Cardiac septum (tissue), 1 donor: ENCODE measurements around the gene TEP1. TPM values are rescaled to one million over a fixed set of nuclear protein-coding genes. Genes with fewer than 3 reads are reported as not detected.
"Not testable (repeated sequence)": the region's sequence is repeated elsewhere in the genome, so short reads cannot be mapped to it uniquely, and the experiment has no call there.

Experiments
- DNase-seq: peaks from one replicate; pipeline ENCODE4 v3.0.0-alpha.2; 2020; ENCODE audit warnings: low spot score
- intact Hi-C: fragments of 100-400 bp; cut with DNase I; formaldehyde crosslinking; loops from one replicate; pipeline ENCODE4 v1.14.0; 2022
- long read RNA-seq: library from polyadenylated mRNA; unstranded; transcript quantifications from one replicate; pipeline ENCODE4 v2.0.0, GENCODE V29; 2021
- total RNA-seq: library from RNA; stranded (reverse); fragmentation: NEBNext Ultra II Directional; extraction: Animal tissue kit (Norgen Biotek cat#: 25700); gene quantifications from one replicate; pipeline ENCODE4 v1.2.1, GENCODE V29; 2021
- donor health status: DM: no; HTN: no; CAD: no.

Gene TEP1
- total RNA-seq = 15.7 TPM
- long read RNA-seq, partial matches to known transcripts = 1 of 3 reads
- long read RNA-seq, other reads (novel, unspliced or antisense) = 2 of 3 reads

GRCh38 chr14:20412876-20413743 lies at the start of gene TEP1:
Gene TEP1, minus strand, starts transcription at chr14:20413501. Its CDS starts 5,062 bp downstream, at chr14:20408439.
- intact Hi-C loops = loop anchor here (2.0 to 5.0 kb wide), 4 partner anchors 42 to 269 kb away; partner anchors contain the start of genes APEX1, OSGEP, PARP2 and RNASE4
- peak; percentile 95 for DNase-seq

DNA sequence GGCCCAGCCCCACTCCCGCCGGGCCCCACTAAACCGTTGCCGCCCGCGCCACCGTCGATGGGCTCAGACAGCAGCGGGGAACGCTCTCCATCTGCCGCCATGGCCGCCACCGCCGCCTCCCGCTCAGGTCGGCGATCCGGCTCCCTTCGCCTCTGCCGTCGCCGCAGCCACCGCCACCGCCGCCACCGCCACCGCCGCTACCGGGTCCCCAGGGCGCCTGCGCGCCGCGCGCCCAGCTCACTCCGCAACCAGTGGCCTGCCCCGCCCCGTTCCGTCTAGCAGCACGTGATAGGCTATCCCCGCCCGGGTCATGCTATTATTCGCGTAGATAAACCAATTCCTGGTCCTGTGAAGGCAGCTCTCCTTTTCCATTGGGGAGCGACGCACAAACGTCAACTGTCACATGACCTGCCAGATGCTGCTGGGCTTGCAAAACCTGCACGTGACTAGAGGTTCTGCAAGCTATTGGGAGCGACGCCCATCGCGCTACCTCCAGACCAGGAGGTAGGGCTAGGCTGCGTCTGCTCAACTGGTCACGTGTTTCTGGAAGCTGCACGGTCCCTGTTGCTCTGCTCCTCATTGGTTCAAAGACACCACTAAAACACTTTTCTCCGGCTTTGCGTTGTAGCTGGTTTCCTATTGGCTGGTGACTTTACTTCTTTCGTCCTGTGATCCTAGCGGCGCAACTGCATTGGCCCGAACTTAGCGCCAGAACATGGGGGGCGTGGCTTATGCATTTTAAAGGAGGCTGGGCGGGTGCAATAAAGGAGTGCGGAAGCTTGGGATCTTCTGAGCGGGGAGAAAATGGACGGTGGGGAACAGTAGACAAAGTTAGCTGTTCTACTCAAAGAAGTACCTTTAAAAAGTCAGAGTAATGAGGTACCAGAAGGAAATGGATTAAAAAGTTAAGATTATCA lies 48.2 kb upstream of the TEP1 start, which contains the start of gene PIP4P1:
Gene PIP4P1 (minus strand): TSS at position 210 of the 917 bp plus-strand sequence. CDS start 109 bp downstream, at position 101.
- intact Hi-C loops = loop anchor here (5.0 to 10.0 kb wide), 3 partner anchors 119 to 223 kb away; partner anchors contain the start of genes ANG, PARP2 and RNASE4

GRCh38 chr14:20460458-20461224 lies 47.3 kb upstream of the TEP1 start:
- no peak for DNase-seq
- intact Hi-C loops = loop anchor here (5.0 to 10.0 kb wide), 3 partner anchors 118 to 224 kb away; partner anchors contain the start of genes ANG, PARP2 and RNASE4

More for the DNA sequence above, 48.2 kb upstream of the TEP1 start, which contains the start of gene PIP4P1:
- peak; percentile 100 for DNase-seq

GRCh38 chr14:20458031-20458789 lies 44.9 kb upstream of the TEP1 start:
- DNase-seq = no peak
- intact Hi-C loops = loop anchor here (5.0 kb wide), 1 partner anchor 131 kb away; no protein-coding TSS in a partner anchor

DNA sequence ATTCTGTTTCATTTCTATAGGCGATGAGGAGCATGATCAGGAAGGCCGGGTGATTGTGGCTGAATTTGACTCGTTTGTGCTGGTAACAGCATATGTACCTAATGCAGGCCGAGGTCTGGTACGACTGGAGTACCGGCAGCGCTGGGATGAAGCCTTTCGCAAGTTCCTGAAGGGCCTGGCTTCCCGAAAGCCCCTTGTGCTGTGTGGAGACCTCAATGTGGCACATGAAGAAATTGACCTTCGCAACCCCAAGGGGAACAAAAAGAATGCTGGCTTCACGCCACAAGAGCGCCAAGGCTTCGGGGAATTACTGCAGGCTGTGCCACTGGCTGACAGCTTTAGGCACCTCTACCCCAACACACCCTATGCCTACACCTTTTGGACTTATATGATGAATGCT lies 43.7 kb upstream of the TEP1 start:
- intact Hi-C loops = loop anchor here (5.0 kb wide), 1 partner anchor 130 kb away; no protein-coding TSS in a partner anchor
- DNase-seq = no peak

- DNase-seq = no peak
- intact Hi-C loops = loop anchor here (2.0 to 5.0 kb wide), 2 partner anchors 43 to 128 kb away; partner anchors contain the start of gene TEP1
Measured at GRCh38 chr14:20455355-20456300, 42.3 kb upstream of the TEP1 start.

DNA sequence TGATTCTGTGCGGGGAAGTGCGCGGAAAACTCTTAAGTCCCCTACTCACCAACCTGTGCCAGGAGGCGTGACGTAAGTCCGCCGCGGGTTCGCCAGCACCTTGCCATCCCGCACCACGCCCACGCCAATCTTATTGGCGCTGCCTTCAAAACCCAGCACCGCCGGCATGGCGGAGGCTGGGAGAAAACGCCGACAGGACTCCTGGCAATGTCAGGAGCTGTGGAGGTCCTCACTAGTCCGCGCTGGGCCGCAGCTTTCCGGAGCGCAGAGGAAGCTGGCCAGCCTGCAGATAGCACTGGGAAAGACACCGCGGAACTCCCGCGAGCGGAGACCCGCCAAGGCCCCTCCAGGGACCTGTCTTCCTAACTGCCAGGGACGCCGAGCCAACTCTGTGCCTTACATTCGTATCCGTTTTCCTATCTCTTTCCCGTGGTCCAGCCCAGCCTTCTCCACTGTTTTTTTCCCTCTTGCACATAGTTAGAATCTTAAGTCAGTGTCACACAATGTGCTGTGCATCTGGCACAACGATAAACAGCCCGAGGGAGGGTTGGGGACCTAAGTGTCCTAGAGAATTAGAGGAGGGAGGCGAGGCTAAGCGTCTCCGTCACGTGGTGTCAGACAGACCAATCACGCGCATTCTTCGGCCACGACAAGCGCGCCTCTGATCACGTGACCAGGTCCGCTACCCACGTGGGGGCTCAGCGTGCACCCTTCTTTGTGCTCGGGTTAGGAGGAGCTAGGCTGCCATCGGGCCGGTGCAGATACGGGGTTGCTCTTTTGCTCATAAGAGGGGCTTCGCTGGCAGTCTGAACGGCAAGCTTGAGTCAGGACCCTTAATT lies 41.4 kb upstream of the TEP1 start, which contains the start of the genes APEX1 and OSGEP:
Gene APEX1 (plus strand): TSS at position 711 of the 839 bp plus-strand sequence. CDS start 420 bp downstream, outside the sequence.
Gene OSGEP (minus strand): TSS at position 297 of the 839 bp plus-strand sequence. CDS start 129 bp downstream, at position 168.
- peak; percentile 99 for DNase-seq
- intact Hi-C loops = loop anchor here (2.0 to 5.0 kb wide), 2 partner anchors 42 to 127 kb away; partner anchors contain the start of gene TEP1

DNA sequence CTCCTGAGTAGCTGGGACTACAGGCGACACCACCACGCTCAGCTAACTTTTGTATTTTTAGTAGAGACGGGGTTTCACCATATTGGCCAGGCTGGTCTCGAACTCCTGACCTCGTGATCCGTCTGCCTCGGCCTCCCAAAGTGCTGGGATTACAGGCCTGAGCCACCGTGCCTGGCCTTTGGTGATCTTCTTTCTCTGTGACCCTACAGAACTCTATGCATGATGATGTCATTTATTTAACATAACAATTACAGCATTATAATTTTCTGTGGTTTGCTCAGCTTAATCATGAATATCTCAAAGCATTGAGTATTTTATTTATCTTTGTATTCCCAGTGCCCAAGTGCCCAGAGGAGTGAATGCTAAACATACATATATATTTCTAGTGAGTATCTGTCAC lies 39.5 kb upstream of the TEP1 start:
- intact Hi-C loops = not testable (repeated sequence)
- peak; percentile 63 for DNase-seq

GRCh38 chr14:20446889-20447288 lies 33.6 kb upstream of the TEP1 start:
- intact Hi-C loops = no loop called here

DNA sequence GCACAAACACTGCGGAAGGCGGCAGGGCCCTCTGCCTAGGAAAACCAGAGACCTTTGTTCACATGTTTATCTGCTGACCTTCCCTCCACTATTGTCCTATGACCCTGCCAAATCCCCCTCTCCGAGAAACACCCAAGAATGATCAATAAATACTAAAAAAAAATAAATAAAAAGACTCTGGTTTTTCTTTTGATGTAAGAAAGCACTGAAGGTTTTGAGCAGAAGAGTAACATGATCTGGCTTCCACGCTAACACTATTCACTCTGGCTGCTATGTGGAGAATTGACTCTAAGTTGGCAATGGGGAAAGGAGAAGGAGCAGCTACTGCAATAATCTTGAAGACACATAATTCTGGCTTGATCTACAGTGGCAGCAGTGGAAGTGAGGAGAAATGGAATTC lies 30.3 kb upstream of the TEP1 start:
- intact Hi-C loops, DNase-seq: not testable (repeated sequence)

More at GRCh38 chr14:20446889-20447288, 33.6 kb upstream of the TEP1 start:
- no peak for DNase-seq

GRCh38 chr14:20441461-20441860 lies 28.2 kb upstream of the TEP1 start:
- intact Hi-C loops = no loop called here
- DNase-seq = no peak

GRCh38 chr14:20440882-20441281 lies 27.6 kb upstream of the TEP1 start:
- no peak for DNase-seq
- intact Hi-C loops = no loop called here

DNA sequence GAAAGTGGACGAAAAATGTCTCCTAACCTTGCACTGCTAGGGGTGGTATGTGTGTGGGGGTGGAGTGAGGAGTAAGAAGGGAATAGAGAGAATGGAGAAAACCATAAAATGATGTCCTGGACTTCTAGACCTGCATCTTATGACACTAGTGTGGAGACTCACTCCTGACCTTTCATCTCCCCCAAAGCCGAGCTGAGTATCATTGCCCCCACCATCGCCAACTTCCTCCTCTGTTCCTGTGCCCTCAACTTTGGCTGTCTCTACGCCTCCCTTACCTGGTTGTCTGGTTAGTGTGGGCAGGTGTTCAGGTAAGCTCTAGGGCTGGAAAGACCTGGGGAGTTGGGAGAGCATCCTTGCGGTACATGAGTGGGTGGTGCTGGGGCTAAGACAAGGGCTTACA lies 27.2 kb upstream of the TEP1 start:
- DNase-seq = no peak
- intact Hi-C loops = no loop called here

DNA sequence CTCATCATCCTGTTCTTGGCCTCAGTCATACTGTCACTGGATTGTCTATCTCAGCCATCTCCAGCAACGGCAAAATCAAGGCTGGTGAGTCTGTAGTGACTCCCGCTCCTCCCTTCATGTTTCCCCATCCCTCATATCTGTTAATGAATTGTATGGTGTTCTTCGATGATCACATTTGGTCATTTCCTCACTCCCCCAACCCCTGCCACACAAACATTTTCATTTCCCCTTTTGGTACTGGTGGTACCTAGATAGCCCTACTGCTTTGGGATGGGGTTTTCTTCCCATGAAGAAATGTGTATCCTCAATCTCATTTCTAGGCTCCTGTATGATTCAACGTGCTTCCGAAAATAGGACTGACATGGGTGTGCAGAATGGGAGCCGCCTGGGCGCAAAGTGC lies 25.4 kb upstream of the TEP1 start:
- intact Hi-C loops = no loop called here
- no peak for DNase-seq

- intact Hi-C loops = no loop called here
- DNase-seq = no peak
Measured at GRCh38 chr14:20436363-20436755, 23.1 kb upstream of the TEP1 start.
